GM18502 (cell line): Measurements from ENCODE around the gene VIPR2.
"Not testable (repeated sequence)": the region's sequence is repeated elsewhere in the genome, so short reads cannot be mapped to it uniquely, and the experiment has no call there.

Experiments
- ATAC-seq: cut with Tn5 transposase; IDR thresholded peaks from one replicate; pipeline ENCODE4 v1.9.1; 2021; ENCODE audit warnings: mild to moderate bottlenecking; ENCODE audit not compliant: unreplicated experiment, poor library complexity

Gene VIPR2

GRCh38 chr7:159015454-159016410 is 128.9 kb downstream of the VIPR2 start:
- ATAC-seq = no peak

- no peak for ATAC-seq
Observed at GRCh38 chr7:159015081-159015453, 129.6 kb downstream of the VIPR2 start.

GRCh38 chr7:159014297-159015062 is 130.2 kb downstream of the VIPR2 start:
- ATAC-seq = no peak

- ATAC-seq = no peak
Observed at GRCh38 chr7:159013825-159014289, 130.8 kb downstream of the VIPR2 start.

GRCh38 chr7:159013181-159013690 is 131.4 kb downstream of the VIPR2 start:
- no peak for ATAC-seq

- ATAC-seq = no peak
Observed at GRCh38 chr7:159012353-159013069, 132.2 kb downstream of the VIPR2 start.

- ATAC-seq = no peak
Observed at GRCh38 chr7:159011722-159012022, 133.0 kb downstream of the VIPR2 start.

GRCh38 chr7:159010937-159011721 is 133.5 kb downstream of the VIPR2 start:
- no peak for ATAC-seq

- no peak for ATAC-seq
Observed at GRCh38 chr7:159010411-159010810, 134.3 kb downstream of the VIPR2 start.

- ATAC-seq = no peak
Observed at GRCh38 chr7:159009951-159010350, 134.7 kb downstream of the VIPR2 start.

- no peak for ATAC-seq
Observed at GRCh38 chr7:159008417-159008816, 136.2 kb downstream of the VIPR2 start.

GRCh38 chr7:159007996-159008389 is 136.7 kb downstream of the VIPR2 start:
- no peak for ATAC-seq

GRCh38 chr7:159007364-159007995 is 137.2 kb downstream of the VIPR2 start:
- ATAC-seq = no peak

GRCh38 chr7:159006610-159007130 is 138.0 kb downstream of the VIPR2 start:
- ATAC-seq = no peak

- ATAC-seq = not testable (repeated sequence)
Observed at GRCh38 chr7:159006022-159006609, 138.6 kb downstream of the VIPR2 start.

- ATAC-seq = no peak
Observed at GRCh38 chr7:159005618-159006017, 139.0 kb downstream of the VIPR2 start.

GRCh38 chr7:159004411-159004810 is 140.3 kb downstream of the VIPR2 start:
- no peak for ATAC-seq

- no peak for ATAC-seq
Observed at GRCh38 chr7:159001811-159002210, 142.9 kb downstream of the VIPR2 start.
